Measurements from ENCODE around the gene HRAS.

GRCh38 chr11:573146-573759, 37.9 kb upstream of the HRAS start:
- TF ChIP-seq CTCF (IDR thresholded peaks at IDR 0.05; ENCODE audit: low read depth, low read length, poor library complexity, severe bottlenecking) (no peak), EZH2phosphoT487 (IDR thresholded peaks at IDR 0.05; ENCODE audit: borderline replicate concordance, low read length) (no peak)

Measured in DOHH2 (cell line).